ENCODE measurements around the gene GPSM1.

Gene GPSM1

DNA sequence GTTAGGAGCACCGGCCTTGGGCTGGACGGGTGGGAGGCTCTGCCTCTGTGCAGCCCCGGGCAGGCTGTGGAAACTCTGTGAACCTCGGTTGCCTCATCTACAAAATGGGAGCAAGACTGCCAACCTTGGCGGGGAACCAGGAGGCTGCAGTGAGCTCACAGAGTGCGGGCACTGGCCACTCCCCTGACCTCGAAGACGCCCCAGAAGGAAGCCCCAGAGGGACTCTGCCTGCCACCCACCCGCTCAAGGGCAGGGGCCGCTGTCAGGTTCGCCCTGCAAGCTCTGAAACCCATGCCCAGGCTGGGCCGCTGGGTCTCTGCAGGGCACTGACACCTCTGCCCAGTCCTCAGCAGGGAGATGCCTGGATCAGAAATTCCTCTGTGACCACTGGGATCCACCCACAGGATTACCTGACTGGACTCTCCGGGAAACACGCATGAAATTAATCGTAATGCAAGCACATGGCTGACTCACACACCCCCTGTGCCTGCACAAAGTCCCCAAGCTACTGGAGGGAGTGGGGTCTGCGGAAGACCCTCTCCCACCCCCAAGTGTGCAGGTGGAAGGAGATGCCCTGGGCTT is 30.8 kb upstream of the GPSM1 start:
- no peaks in the 10 kb centered on the region for H3K9me3 ChIP-seq (ENCODE audit: control extremely low read depth in 1 of 5, control insufficient read depth in 4 of 5, insufficient read depth in 2 of 5, low read depth in 1 of 5, low read length in 4 of 5)
- H3K27ac ChIP-seq (ENCODE audit: insufficient read depth in 1 of 2, low read depth in 1 of 2, low read length in 2 of 2, poor library complexity in 1 of 2, severe bottlenecking in 2 of 2): no peak overlapping the region
- CTCF ChIA-PET: interaction anchor here (1.0 to 1.3 kb wide), 3 partner anchors 10 to 29 kb away, joined by 3 to 4 read pairs (median 3); no protein-coding TSS in a partner anchor
- H3K4me3 ChIP-seq (ENCODE audit: control insufficient read depth in 1 of 7, extremely low read depth in 1 of 7, insufficient read depth in 4 of 7, low read depth in 2 of 7, low read length in 6 of 7): no peak overlapping the region
- peaks cover 0 to 26% (median 15%) of the 10 kb centered on the region in 4 experiments for H3K4me1 ChIP-seq (ENCODE audit: control extremely low read depth in 1 of 4, control insufficient read depth in 4 of 4, insufficient read depth in 4 of 4, low read length in 3 of 4)
- POLR2A ChIA-PET: no interaction called here
- no peaks in the 10 kb centered on the region for H3K27me3 ChIP-seq (replicated peaks in 2 of 5; ENCODE audit: control insufficient read depth in 4 of 5, insufficient read depth in 5 of 5, low read length in 4 of 5)
- no peak for DNase-seq
- H3K36me3 ChIP-seq (ENCODE audit: control insufficient read depth in 4 of 4, insufficient read depth in 4 of 4, low read length in 3 of 4): no peaks in the 10 kb centered on the region
- 94% methylated on average over 14 of the region's 16 CpGs for whole genome bisulfite sequencing (ENCODE audit: insufficient coverage)

DNA sequence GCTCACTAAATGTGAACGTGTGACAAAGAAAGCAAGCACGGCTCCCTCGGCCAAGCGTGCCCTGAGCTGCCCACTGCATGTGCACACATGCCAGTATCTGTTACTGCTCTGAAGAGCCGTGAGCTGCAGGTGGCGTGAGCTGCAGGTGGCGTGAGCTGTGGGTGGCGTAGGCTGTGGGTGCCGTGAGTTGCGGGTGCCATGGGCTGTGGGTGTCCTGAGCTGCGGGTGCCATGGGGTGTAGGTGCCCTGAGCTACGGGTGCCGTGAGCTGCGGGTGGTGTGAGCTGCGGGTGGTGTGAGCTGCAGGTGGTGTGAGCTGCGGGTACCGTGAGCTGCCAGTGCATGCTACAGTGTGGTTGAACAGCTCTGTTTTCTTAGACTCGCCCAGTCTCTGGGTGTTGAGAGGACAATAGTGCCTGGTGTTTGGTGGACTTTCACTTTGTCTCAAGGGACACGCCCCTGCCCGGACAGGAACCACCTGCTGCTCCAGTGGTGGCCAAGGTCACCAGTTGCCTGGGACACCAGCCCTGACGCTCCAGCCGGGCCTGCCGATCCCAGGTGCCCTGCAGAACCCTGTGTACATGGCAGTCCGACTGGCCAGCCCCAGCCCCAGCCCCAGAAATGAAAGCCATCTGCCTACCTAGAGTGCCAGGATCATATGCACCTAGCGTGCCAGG is 30.2 kb upstream of the GPSM1 start:
- 96% methylated on average over 24 of the region's 25 CpGs for WGBS (ENCODE audit: insufficient coverage)
- DNase-seq: no peak
- no peak overlapping the region for H3K27ac ChIP-seq (ENCODE audit: insufficient read depth in 1 of 2, low read depth in 1 of 2, low read length in 2 of 2, poor library complexity in 1 of 2, severe bottlenecking in 2 of 2)

DNA sequence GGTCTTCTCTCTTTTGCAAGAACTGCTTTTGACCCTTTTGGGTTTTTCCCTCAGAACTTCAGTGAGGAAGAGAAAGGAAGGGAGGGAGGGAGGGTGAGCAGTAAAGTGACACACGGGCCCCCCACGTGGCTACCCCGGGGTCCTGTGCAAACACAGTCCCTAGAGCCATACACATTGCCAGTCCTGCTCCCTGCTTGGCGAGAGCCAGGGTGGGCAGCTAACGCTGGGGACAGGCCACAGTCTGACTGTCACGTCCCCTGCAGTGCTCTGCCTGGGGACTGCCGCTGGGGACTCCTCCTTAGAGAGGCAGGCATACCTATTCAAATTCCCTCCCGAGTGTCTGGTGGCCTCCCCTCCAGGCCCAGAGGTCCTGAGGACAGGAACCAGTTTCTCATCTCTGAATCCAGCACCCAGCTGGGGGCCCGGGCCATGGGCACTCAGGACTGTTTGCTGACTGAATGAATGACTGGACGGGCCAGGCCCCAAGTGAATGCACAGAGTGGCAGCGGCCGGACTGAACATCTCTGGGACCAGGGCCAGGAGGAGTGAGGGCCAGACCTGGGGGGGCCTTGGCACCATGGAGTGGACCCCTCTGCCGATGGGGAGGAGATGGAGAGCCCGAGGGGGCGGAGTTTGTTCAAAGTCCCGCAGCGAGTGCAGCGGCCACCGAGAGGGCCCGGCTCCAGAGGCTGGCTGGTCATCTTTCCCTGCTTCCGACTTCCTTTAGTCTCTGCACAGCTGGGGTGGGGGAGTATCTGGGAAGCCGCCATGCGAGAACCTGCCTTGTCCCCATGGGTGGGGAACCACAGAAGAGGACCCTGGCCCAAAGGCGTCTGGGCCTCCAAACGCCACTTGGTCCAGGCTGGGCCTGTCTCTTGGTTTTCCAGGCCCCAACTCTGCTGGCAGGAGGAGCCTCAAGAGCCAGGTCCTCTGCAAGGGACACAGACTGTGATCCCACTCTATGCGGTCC is 29.3 kb upstream of the GPSM1 start:
- CTCF ChIA-PET: interaction anchor here (1.2 kb wide), 2 partner anchors 13 to 31 kb away, joined by 3 read pairs; no protein-coding TSS in a partner anchor

More for the DNA sequence above, 30.2 kb upstream of the GPSM1 start:
- Histone ChIP-seq H3K4me1 (ENCODE audit: control extremely low read depth in 1 of 4, control insufficient read depth in 4 of 4, insufficient read depth in 4 of 4, low read length in 3 of 4) (peaks cover 0 to 26% (median 15%) of the 10 kb centered on the region in 4 experiments), H3K27me3 (replicated peaks in 2 of 5; ENCODE audit: control insufficient read depth in 4 of 5, insufficient read depth in 5 of 5, low read length in 4 of 5) (no peaks in the 10 kb centered on the region), H3K9me3 (ENCODE audit: control extremely low read depth in 1 of 5, control insufficient read depth in 4 of 5, insufficient read depth in 2 of 5, low read depth in 1 of 5, low read length in 4 of 5) (no peaks in the 10 kb centered on the region), H3K36me3 (ENCODE audit: control insufficient read depth in 4 of 4, insufficient read depth in 4 of 4, low read length in 3 of 4) (no peaks in the 10 kb centered on the region), H3K4me3 (ENCODE audit: control insufficient read depth in 1 of 7, extremely low read depth in 1 of 7, insufficient read depth in 4 of 7, low read depth in 2 of 7, low read length in 6 of 7) (no peak overlapping the region)
- CTCF ChIA-PET: interaction anchor here (1.0 to 1.2 kb wide), 3 partner anchors 12 to 30 kb away, joined by 3 read pairs; no protein-coding TSS in a partner anchor
- POLR2A ChIA-PET: no interaction called here

DNA sequence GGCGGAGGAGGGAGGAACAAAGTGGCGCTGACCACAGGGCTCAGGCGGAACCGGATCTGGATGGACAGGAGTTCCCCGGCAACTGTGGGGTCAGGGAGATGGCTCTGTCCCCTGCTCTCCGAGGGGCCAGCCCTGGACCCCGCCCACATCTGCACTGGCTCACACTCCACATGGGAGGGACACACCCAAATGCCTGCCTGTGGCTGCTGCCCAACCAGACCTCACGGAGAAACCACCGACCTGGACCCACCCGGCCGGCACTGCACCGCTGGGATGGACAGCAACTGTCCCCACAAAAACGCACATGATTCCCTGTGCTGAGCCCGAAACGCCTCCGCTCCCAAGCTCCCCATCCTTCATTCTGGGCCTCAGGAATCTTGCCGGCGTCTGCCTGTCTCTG is 28.2 kb upstream of the GPSM1 start:
- CTCF ChIA-PET: interaction anchor here (1.1 to 1.6 kb wide), 2 partner anchors 11 to 20 kb away, joined by 3 to 8 read pairs; no protein-coding TSS in a partner anchor

More for the DNA sequence above, 29.3 kb upstream of the GPSM1 start:
- H3K27ac ChIP-seq (ENCODE audit: insufficient read depth in 1 of 2, low read depth in 1 of 2, low read length in 2 of 2, poor library complexity in 1 of 2, severe bottlenecking in 2 of 2): no peak overlapping the region
- H3K36me3 ChIP-seq (ENCODE audit: control insufficient read depth in 4 of 4, insufficient read depth in 4 of 4, low read length in 3 of 4): no peaks in the 10 kb centered on the region
- DNase-seq: no peak
- H3K27me3 ChIP-seq (replicated peaks in 2 of 5; ENCODE audit: control insufficient read depth in 4 of 5, insufficient read depth in 5 of 5, low read length in 4 of 5): no peaks in the 10 kb centered on the region
- no peaks in the 10 kb centered on the region for H3K9me3 ChIP-seq (ENCODE audit: control extremely low read depth in 1 of 5, control insufficient read depth in 4 of 5, insufficient read depth in 2 of 5, low read depth in 1 of 5, low read length in 4 of 5)
- 91% methylated on average over 25 of the region's 26 CpGs for WGBS (ENCODE audit: insufficient coverage)
- peaks cover 0 to 26% (median 15%) of the 10 kb centered on the region in 4 experiments for H3K4me1 ChIP-seq (ENCODE audit: control extremely low read depth in 1 of 4, control insufficient read depth in 4 of 4, insufficient read depth in 4 of 4, low read length in 3 of 4)
- no peak overlapping the region for H3K4me3 ChIP-seq (ENCODE audit: control insufficient read depth in 1 of 7, extremely low read depth in 1 of 7, insufficient read depth in 4 of 7, low read depth in 2 of 7, low read length in 6 of 7)
- POLR2A ChIA-PET: no interaction called here

DNA sequence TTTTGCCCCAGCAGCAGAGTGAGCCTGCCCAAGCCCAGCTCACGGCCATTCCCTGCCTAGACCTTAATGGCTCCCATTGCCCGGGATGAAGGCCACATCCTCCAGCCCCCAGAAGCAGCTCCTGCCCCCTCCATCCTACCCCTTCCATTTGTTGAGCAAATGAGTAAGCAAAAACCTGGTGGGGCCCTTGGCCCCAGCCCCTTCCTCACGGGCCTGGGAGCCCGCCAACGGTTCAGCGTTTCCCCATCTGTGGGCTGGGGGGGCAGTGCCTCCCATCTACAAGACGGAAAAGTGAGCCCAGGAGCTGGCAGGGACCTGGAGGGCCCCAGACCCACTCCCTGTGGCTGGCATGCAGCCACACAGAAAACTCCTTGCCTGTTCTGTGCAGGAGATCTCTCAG is 27.8 kb upstream of the GPSM1 start:
- Histone ChIP-seq H3K27me3 (replicated peaks in 2 of 5; ENCODE audit: control insufficient read depth in 4 of 5, insufficient read depth in 5 of 5, low read length in 4 of 5) (no peaks in the 10 kb centered on the region), H3K27ac (ENCODE audit: insufficient read depth in 1 of 2, low read depth in 1 of 2, low read length in 2 of 2, poor library complexity in 1 of 2, severe bottlenecking in 2 of 2) (no peak overlapping the region), H3K9me3 (ENCODE audit: control extremely low read depth in 1 of 5, control insufficient read depth in 4 of 5, insufficient read depth in 2 of 5, low read depth in 1 of 5, low read length in 4 of 5) (no peaks in the 10 kb centered on the region), H3K4me1 (ENCODE audit: control extremely low read depth in 1 of 4, control insufficient read depth in 4 of 4, insufficient read depth in 4 of 4, low read length in 3 of 4) (peaks cover 0 to 27% (median 15%) of the 10 kb centered on the region in 4 experiments), H3K36me3 (ENCODE audit: control insufficient read depth in 4 of 4, insufficient read depth in 4 of 4, low read length in 3 of 4) (no peaks in the 10 kb centered on the region), H3K4me3 (ENCODE audit: control insufficient read depth in 1 of 7, extremely low read depth in 1 of 7, insufficient read depth in 4 of 7, low read depth in 2 of 7, low read length in 6 of 7) (peak overlapping the region in 4 of 7 experiments; percentile 4 to 36 (median 24))
- POLR2A ChIA-PET: no interaction called here
- CTCF ChIA-PET: interaction anchor here (1.1 to 1.6 kb wide), 2 partner anchors 12 to 21 kb away, joined by 3 to 8 read pairs; no protein-coding TSS in a partner anchor
- peak in 2 of 3 donors; percentile 53 to 61 for DNase-seq
- 10% methylated on average over 6 of the region's 7 CpGs for WGBS (ENCODE audit: insufficient coverage)

More for the DNA sequence above, 28.2 kb upstream of the GPSM1 start:
- Histone ChIP-seq H3K9me3 (ENCODE audit: control extremely low read depth in 1 of 5, control insufficient read depth in 4 of 5, insufficient read depth in 2 of 5, low read depth in 1 of 5, low read length in 4 of 5) (no peaks in the 10 kb centered on the region), H3K36me3 (ENCODE audit: control insufficient read depth in 4 of 4, insufficient read depth in 4 of 4, low read length in 3 of 4) (no peaks in the 10 kb centered on the region), H3K4me1 (ENCODE audit: control extremely low read depth in 1 of 4, control insufficient read depth in 4 of 4, insufficient read depth in 4 of 4, low read length in 3 of 4) (peaks cover 0 to 26% (median 15%) of the 10 kb centered on the region in 4 experiments), H3K27me3 (replicated peaks in 2 of 5; ENCODE audit: control insufficient read depth in 4 of 5, insufficient read depth in 5 of 5, low read length in 4 of 5) (no peaks in the 10 kb centered on the region), H3K27ac (ENCODE audit: insufficient read depth in 1 of 2, low read depth in 1 of 2, low read length in 2 of 2, poor library complexity in 1 of 2, severe bottlenecking in 2 of 2) (no peak overlapping the region), H3K4me3 (ENCODE audit: control insufficient read depth in 1 of 7, extremely low read depth in 1 of 7, insufficient read depth in 4 of 7, low read depth in 2 of 7, low read length in 6 of 7) (no peak overlapping the region)
- 86% methylated on average over 13 of the region's 18 CpGs for WGBS (ENCODE audit: insufficient coverage)
- POLR2A ChIA-PET: no interaction called here
- DNase-seq: no peak

DNA sequence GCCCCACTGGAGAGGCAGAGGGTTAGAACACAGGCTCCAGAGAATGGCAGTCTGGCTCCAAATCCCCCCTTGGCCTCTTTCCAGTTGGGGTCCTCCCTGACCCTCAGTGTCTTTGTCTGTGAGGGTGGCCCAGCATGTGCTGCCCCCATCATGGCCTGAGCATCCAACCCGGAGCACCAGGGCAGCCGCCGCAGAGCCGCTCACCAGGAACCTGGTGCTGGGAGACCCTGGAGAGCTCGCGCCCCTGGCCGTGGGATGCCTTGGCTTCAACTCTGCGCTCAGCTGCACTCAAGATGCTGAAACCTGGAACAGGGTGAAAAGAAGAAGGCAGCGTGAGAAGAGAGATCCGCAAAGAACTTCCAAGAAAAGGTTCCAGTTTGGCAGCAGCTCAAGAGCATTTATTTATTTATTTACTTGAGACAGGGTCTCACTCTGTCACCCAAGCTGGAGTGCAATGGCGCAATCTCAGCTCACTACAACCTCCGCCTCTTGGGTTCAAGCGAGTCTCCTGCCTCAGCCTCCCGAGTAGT is 27.3 kb upstream of the GPSM1 start:
- POLR2A ChIA-PET: no interaction called here
- CTCF ChIA-PET: interaction anchor here (0.6 to 1.6 kb wide), 4 partner anchors 12 to 121 kb away, joined by 3 to 8 read pairs (median 3); no protein-coding TSS in a partner anchor
- Histone ChIP-seq H3K36me3 (ENCODE audit: control insufficient read depth in 4 of 4, insufficient read depth in 4 of 4, low read length in 3 of 4) (no peaks in the 10 kb centered on the region), H3K4me1 (ENCODE audit: control extremely low read depth in 1 of 4, control insufficient read depth in 4 of 4, insufficient read depth in 4 of 4, low read length in 3 of 4) (peaks cover 0 to 32% (median 15%) of the 10 kb centered on the region in 4 experiments), H3K27me3 (replicated peaks in 2 of 5; ENCODE audit: control insufficient read depth in 4 of 5, insufficient read depth in 5 of 5, low read length in 4 of 5) (no peaks in the 10 kb centered on the region), H3K9me3 (ENCODE audit: control extremely low read depth in 1 of 5, control insufficient read depth in 4 of 5, insufficient read depth in 2 of 5, low read depth in 1 of 5, low read length in 4 of 5) (no peaks in the 10 kb centered on the region), H3K4me3 (ENCODE audit: control insufficient read depth in 1 of 7, extremely low read depth in 1 of 7, insufficient read depth in 4 of 7, low read depth in 2 of 7, low read length in 6 of 7) (peak overlapping the region in 2 of 7 experiments; percentile 33 to 36), H3K27ac (ENCODE audit: insufficient read depth in 1 of 2, low read depth in 1 of 2, low read length in 2 of 2, poor library complexity in 1 of 2, severe bottlenecking in 2 of 2) (no peak overlapping the region)
- no peak for DNase-seq
- WGBS (ENCODE audit: insufficient coverage): 93% methylated on average over 14 of the region's 14 CpGs
